VCaP (cell line): ENCODE data around the gene HOXB2.
A peak's percentile ranks its signal among the peaks of the same experiment; 100 is the strongest.

Source experiments
- H3K27ac ChIP-seq: fragments of 450-650 bp; 2 replicates; pipeline ENCODE4 v1.5.1; 2017
- TF ChIP-seq, protein P1 (sequence below): fragments of 450-650 bp; conservative IDR thresholded peaks from 2 replicates; pipeline ENCODE4 v1.5.1; 2017; ENCODE audit warnings: mild to moderate bottlenecking, moderate library complexity

Gene HOXB2

DNA sequence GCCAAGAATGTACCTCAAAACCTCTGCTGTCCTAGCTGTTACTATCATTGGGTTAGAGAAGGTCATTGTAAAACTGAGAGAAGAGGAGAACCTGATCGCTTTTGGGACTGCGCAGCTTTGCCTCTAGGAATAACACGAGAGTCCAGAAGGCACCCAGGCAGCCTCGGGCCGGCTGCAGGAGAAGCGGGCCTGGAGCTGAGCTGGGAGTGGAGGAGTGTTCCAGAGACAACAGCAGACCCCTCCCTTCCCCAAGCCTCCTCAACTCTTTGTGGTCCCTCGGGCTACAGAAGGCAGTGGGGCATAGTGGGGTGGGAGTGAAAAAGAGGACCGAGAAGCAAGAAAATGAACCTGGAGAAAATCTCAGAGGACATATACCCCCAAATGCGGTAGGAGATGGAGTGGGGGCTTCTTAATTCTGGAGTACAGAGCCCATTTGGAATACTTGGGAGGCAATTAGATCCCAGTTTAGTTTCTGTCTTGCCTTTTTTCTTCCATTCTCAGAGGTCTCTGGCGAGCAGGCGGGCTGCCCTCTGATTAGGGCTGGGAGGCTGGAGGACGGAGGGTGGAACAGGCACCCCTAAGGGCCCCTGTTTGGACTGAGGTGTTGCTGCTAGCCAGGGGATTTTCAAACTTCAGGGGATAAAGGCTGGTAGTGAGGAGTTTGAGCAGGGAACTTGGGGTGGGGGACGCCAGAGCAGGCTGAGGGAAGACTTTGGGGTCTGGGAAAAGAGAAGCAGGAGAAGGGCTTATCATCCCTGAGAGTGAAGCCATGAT lies 13.3 kb upstream of the HOXB2 start:
- TF ChIP-seq, protein P1, sequence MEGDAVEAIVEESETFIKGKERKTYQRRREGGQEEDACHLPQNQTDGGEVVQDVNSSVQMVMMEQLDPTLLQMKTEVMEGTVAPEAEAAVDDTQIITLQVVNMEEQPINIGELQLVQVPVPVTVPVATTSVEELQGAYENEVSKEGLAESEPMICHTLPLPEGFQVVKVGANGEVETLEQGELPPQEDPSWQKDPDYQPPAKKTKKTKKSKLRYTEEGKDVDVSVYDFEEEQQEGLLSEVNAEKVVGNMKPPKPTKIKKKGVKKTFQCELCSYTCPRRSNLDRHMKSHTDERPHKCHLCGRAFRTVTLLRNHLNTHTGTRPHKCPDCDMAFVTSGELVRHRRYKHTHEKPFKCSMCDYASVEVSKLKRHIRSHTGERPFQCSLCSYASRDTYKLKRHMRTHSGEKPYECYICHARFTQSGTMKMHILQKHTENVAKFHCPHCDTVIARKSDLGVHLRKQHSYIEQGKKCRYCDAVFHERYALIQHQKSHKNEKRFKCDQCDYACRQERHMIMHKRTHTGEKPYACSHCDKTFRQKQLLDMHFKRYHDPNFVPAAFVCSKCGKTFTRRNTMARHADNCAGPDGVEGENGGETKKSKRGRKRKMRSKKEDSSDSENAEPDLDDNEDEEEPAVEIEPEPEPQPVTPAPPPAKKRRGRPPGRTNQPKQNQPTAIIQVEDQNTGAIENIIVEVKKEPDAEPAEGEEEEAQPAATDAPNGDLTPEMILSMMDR: no peak
- no peak overlapping the region for H3K27ac ChIP-seq

DNA sequence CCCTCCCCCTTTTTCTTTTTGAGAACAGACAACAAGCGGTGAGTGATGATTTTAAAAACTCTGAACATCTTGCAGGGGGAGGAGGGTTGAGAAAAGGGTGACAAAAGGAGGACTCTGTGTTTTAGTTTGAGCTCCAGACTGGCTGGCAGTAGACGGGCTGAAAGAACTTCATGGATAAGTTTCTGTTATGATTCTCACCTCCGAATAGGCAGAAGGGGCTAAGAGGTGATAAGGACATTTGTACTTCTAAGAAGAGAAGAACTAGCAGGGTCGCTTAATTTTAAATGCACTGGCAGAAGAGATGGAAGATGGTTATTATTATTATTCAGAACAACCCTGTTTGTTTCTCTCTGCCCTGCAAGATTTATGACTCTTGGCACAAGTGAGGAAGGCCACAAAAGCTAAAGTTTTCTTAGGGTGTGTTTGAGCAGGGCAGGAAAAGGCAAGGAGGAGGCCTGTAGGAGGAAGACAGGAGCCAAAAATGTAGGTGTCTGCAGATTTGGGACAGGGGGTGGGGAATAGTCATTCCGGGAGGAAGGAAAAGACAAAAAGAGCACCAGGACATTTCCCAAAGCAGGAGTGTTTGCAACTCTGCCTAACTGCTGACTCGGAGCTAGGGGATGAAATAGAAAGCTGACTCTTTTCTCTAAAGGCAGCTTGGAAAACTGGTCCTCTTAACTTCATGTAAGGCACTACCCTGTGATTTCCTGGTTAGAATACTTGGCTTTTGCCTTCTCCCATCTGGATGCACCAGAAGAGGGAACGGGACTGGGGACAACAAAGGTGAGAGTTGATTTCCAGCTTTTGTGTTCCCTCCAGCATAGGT lies 11.9 kb upstream of the HOXB2 start:
- H3K27ac ChIP-seq: no peak overlapping the region
- TF ChIP-seq, protein P1: no peak

DNA sequence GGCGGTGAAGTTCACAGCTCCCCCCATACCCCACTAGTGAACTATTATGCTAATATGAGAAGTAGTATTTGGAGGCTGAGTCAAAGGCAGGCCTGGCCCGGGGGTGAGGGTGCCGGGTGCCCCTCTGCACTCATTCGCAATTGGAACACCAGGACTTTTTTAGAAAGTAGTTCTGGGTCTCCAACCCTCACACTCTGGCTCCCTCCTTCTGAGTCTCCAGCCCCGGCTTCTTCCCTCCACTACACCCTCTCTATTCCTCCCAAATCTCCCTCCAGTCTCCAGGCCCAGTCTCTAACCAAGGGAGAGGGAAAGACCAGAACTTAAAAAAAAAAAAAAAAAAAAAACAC lies 11.3 kb upstream of the HOXB2 start:
- H3K27ac ChIP-seq: no peak overlapping the region
- TF ChIP-seq, protein P1: no peak

DNA sequence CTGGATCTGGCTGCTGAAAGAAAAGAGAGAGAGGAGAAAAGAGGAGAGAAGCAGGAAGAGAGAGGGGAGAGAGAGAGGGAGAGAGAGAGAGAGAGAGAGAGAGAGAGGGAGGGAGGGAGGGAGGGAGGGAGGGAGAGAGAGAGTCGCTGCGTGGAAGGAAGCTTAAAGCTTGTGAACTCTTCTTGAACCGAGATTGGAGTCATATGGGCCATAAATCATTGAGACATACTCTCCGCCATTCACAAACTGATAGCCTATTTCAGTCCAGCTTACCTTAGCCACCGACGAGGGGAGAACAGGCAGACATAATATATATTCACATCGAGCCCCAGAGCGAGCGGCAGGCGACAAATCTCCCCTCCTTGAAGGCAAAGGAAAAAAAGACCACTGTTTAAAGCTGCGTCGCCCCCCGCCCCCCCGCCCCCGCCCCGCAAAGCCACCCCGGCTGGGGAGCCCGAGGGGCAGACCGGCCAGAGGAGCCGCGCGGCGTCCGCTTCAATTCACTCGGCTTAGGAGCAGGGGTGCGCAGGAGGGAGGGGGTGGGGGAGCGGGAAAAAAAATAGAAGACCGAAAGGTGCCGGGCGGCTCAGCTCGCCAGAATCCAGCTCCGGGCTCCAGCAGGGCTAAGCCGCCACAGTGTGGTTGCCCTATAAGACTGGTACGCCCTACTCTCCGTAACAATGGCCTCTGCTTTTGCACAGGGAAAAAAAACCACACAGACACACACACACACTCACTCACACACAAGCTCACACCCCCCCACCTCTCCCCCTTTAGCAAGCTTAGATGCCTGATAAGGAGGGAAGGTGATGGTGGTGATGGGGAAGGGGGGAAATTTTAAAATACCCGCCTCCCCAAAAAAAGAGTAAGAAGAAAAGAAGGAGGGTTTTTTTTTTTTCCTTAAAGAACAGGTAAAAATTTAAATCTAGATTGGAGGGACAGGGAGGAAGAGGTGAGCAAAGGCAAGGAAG lies 10.6 kb upstream of the HOXB2 start:
- peak overlapping the region; percentile 38; the same call in 1 of the 2 replicates for H3K27ac ChIP-seq
- TF ChIP-seq, protein P1: no peak

DNA sequence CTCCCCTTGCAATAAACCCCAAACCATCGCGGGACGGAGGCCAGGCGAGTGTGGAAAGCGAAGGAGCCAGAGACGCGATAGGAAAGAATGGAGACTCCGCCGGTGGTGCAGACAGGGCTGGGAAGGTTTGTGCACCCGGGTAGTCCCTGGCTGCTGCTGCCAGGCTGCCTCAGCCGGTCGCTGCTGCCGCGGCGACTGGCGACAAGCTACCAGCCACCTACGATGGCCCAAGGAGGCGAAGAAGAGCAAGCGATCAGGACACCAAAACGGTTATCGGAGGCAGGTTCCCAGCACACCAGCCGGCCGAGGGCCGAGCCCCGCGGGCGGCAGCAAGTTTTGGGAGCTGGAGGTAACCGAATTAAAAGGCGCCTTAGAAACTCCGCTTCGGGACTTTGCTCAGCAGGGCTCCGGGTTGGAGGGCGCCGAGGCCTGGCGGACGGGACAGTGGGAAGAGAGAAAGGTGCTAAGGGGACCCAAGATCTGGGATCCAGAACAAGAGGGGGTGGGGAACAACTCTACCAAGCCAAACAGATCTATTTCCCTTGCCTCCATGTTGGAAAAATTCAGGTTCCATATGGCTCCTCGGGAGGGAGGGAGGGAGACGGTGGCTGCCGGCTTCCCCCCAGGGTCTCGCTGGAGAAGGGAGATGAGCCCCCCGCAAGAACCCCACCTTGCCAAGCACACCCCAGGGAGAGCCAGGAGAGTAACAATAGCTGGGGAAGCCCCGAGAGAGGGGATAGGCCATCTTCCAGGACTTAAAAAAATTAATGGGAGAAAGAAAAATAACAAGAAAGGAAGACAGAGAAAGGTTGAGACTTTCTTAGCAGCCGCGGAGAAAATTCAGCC lies 9.7 kb upstream of the HOXB2 start:
- TF ChIP-seq, protein P1: no peak
- H3K27ac ChIP-seq: no peak overlapping the region

DNA sequence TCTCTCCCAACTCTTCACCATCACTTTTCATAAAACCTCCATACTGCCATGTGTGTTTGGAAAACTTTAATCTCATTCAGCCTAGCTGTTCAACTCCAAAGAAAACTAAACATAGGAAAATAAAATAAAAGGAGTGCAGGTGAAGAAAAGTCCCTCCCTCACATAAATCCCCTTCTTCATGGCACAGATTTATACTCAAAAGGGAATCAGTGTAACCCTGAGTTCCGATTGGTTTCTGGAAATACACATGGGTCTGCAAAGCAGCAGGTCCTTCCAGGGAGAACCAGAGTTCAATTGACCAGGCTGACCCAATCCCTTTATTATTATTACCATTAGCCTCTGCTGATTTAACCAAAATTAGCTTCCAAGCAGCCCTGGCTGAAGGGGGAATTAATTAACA lies 8.9 kb upstream of the HOXB2 start:
- TF ChIP-seq, protein P1: no peak
- H3K27ac ChIP-seq: no peak overlapping the region
